HepG2 (cell line): ENCODE results near the gene ADAMTS18. TPM values are rescaled to one million over a fixed set of nuclear protein-coding genes. Genes with fewer than 3 reads are reported as not detected.
"Not testable (repeated sequence)": the region's sequence is repeated elsewhere in the genome, so short reads cannot be mapped to it uniquely, and the experiment has no call there.

Source experiments
- ATAC-seq: fragments of 200-7000 bp; cut with Tn5 transposase; 3 replicates; pipeline ENCODE4 v1.9.1; 2020; ENCODE audit warnings: mild to moderate bottlenecking, moderate library complexity
- BruUV-seq: library from RNA; stranded (reverse); fragments of 400-500 nt; replicated peaks from 2 replicates; lab custom pipeline; 2021; lab: Mats Ljungman, UMichigan
- CTCF ChIA-PET: fragments of 300-600 bp; formaldehyde crosslinking; extraction: SDS; loops from one replicate; lab custom pipeline; 2021; ENCODE audit warnings: low total read pairs, inconsistent platforms, low intra/inter-chr PET ratio; lab: Yijun Ruan, JAX
- POLR2A ChIA-PET: fragments of 350-600 bp; sonication (Branson Sonifier 250); formaldehyde crosslinking; loops from one replicate; lab custom pipeline; 2020; ENCODE audit warnings: antibody characterized with exemption, inconsistent platforms; lab: Yijun Ruan, JAX
- DNase-seq: peaks from one replicate; pipeline ENCODE4 v3.0.0-alpha.2; 2015; ENCODE audit warnings: low spot score
- FAIRE-seq: peaks from 3 replicates; lab custom pipeline; 2011; peaks lifted over from hg19 to GRCh38; lab: Jason Lieb, UNC
- H2AFZ ChIP-seq: one replicate; pipeline ENCODE4 v1.6.1; 2011; ENCODE audit warnings: low read length, inconsistent platforms
- H3K27ac ChIP-seq: fragments of 300-600 bp; 3 replicates; pipeline ENCODE4 v1.8.0; 2011; ENCODE audit warnings: mixed run types, mild to moderate bottlenecking, mixed read lengths, low read length, inconsistent platforms; ENCODE audit not compliant: insufficient read depth; ENCODE audit errors: extremely low read length
- H3K27me3 ChIP-seq, 2 experiments: fragments of 200-600 bp in 1 of 2; 2 replicates in 1 of 2; 3 replicates in 1 of 2; pipeline versions ENCODE4 v1.6.0 to v1.8.0; 2011; ENCODE audit warnings: low read length in 2 of 2, mild to moderate bottlenecking in 2 of 2, moderate library complexity in 2 of 2, inconsistent platforms in 1 of 2; ENCODE audit not compliant: insufficient read depth in 2 of 2, control insufficient read depth in 1 of 2
- H3K36me3 ChIP-seq, 2 experiments: fragments of 200-600 bp in 1 of 2; replicated peaks in 1 of 2; 2 replicates in 1 of 2; 3 replicates in 1 of 2; pipeline versions ENCODE4 v1.5.1 to v1.8.0; 2011; ENCODE audit warnings: low read length in 2 of 2, inconsistent platforms in 1 of 2; ENCODE audit not compliant: insufficient read depth in 2 of 2, control insufficient read depth in 1 of 2
- H3K4me1 ChIP-seq: 2 replicates; pipeline ENCODE4 v1.5.1; 2012; ENCODE audit warnings: low read length, inconsistent platforms; ENCODE audit not compliant: insufficient read depth
- H3K4me2 ChIP-seq: 2 replicates; pipeline ENCODE4 v1.6.0; 2011; ENCODE audit warnings: low read depth, low read length, inconsistent platforms
- H3K4me3 ChIP-seq, 3 experiments: fragments of 200-600 bp in 1 of 3; sonication (generic), shearing (Covaris generic) in 1 of 3; replicated peaks in 1 of 3; 2 replicates each; pipeline ENCODE4 v1.5.1; 2011 to 2016; ENCODE audit warnings: low read length in 3 of 3, inconsistent platforms in 2 of 3, low read depth in 2 of 3, mild to moderate bottlenecking in 2 of 3, control low read depth in 1 of 3, mixed read lengths in 1 of 3; ENCODE audit not compliant: insufficient read depth in 1 of 3
- H3K79me2 ChIP-seq: one replicate; pipeline ENCODE4 v1.6.1; 2011; ENCODE audit warnings: low read length, inconsistent platforms; ENCODE audit not compliant: insufficient read depth
- H3K9ac ChIP-seq: 2 replicates; pipeline ENCODE4 v1.6.0; 2011; ENCODE audit warnings: mild to moderate bottlenecking, low read depth, low read length, inconsistent platforms; ENCODE audit not compliant: insufficient read depth
- H3K9me3 ChIP-seq: 2 replicates; pipeline ENCODE4 v1.5.1; 2012; ENCODE audit warnings: mild to moderate bottlenecking, low read length
- H4K20me1 ChIP-seq: 2 replicates; pipeline ENCODE4 v1.6.0; 2011; ENCODE audit warnings: inconsistent platforms, mild to moderate bottlenecking, low read length, moderate library complexity; ENCODE audit not compliant: insufficient read depth
- ATAD3A ChIP-seq: sonication (generic); formaldehyde crosslinking; IDR thresholded peaks from 2 replicates; pipeline ENCODE4 v1.4.0; 2020; ENCODE audit warnings: missing genetic modification reagents
- FOXO4 ChIP-seq: sonication (generic); formaldehyde crosslinking; conservative IDR thresholded peaks from 2 replicates; pipeline ENCODE4 v1.8.1; 2023; ENCODE audit warnings: missing genetic modification reagents
- MAFF ChIP-seq: IDR thresholded peaks from 2 replicates; pipeline ENCODE4 v1.6.1; 2011; ENCODE audit warnings: low read depth, low read length, improper control_type of control experiment
- MAFK ChIP-seq, 2 experiments: IDR thresholded peaks in 1 of 2; conservative IDR thresholded peaks in 1 of 2; 2 replicates each; pipeline ENCODE4 v1.6.1; 2011; ENCODE audit warnings: improper control_type of control experiment in 2 of 2, low read length in 2 of 2
- ZNF318 ChIP-seq: sonication (generic); formaldehyde crosslinking; IDR thresholded peaks from 2 replicates; pipeline ENCODE4 v1.4.0; 2020; ENCODE audit warnings: mild to moderate bottlenecking, missing genetic modification reagents
- WGBS: methylation state at CpG from one replicate; pipeline ENCODE4 v1.1.6; 2017; ENCODE audit warnings: low lambda C conversion rate; 5-methylcytosine and 5-hydroxymethylcytosine counted together
- in situ Hi-C: cut with HindIII; loops from 2 replicates; pipeline ENCODE4 v1.10.0; 2017; ENCODE audit warnings: low pct_unique_long_range_greater_than_20kb; ENCODE audit not compliant: extremely low pct_ligation_motif_present
- intact Hi-C: fragments of 100-400 bp; cut with micrococcal nuclease; formaldehyde crosslinking; loops from one replicate; pipeline ENCODE4 v1.10.0; 2022; ENCODE audit not compliant: unreplicated experiment
- polyA plus RNA-seq, 8 experiments: library from polyadenylated mRNA; depleted of rRNA in 3 of 8; stranded (reverse) in 7 of 8; unstranded in 1 of 8; fragments of >200 nt; fragmentation: Illumina TruSeq in 4 of 8; extraction: Trizol in 4 of 8; gene quantifications; 2 replicates each; pipeline versions ENCODE4 v1.2.1 to v1.2.3, GENCODE V29; 2011 to 2016; ENCODE audit warnings: low read depth in 4 of 8, missing spikeins in 1 of 8, mixed read lengths in 1 of 8; ENCODE audit not compliant: insufficient read depth in 1 of 8
- total RNA-seq, 5 experiments: library from RNA; depleted of rRNA; stranded (reverse); fragments of >200 nt; fragmentation: Illumina TruSeq; extraction: Trizol; gene quantifications; 2 replicates each; pipeline ENCODE4 v1.2.3, GENCODE V29; 2016; ENCODE audit warnings: low read depth in 1 of 5

ADAMTS18 gene
- total and polyA plus RNA-seq, 2 of the 13 experiments (the other 11 are each of a cell fraction or from before 2014, with no cell fraction given) = 0.01 TPM; not detected in 1

GRCh38 chr16:77282345-77282744 is 152.5 kb downstream of the ADAMTS18 start:
- no TSS peak for BruUV-seq
- Histone ChIP-seq H3K79me2 (no peaks in the 10 kb centered on the region), H3K9me3 (no peaks in the 10 kb centered on the region), H3K27me3 (peaks cover 0 to 21% of the 10 kb centered on the region in 2 experiments; a peak in 2 of 5 replicates), H3K9ac (no peak overlapping the region), H3K36me3 (no peaks in the 10 kb centered on the region), H3K4me3 (no peak overlapping the region)
- FAIRE-seq (no peak), DNase-seq (no peak)
- WGBS = 0% methylated on average over 2 of the region's 2 CpGs
- in situ Hi-C loops = no loop called here
- TF ChIP-seq ZNF318 (CRISPR knock-in tag) (no peak), ATAD3A (no peak), MAFF (peak; percentile 69; the same call in 1 of the 2 replicates), FOXO4 (no peak), MAFK (conservative IDR thresholded peaks at IDR 0.05 in 1 of 2, IDR thresholded peaks at IDR 0.05 in 1 of 2; ENCODE audit: low read length in 2 of 2) (peak; percentile 81 to 87)
- TF ChIP-seq, all 625 proteins: peak for 2
- POLR2A ChIA-PET = no interaction called here
- H4K20me1 ChIP-seq = no peaks in the 10 kb centered on the region
- H3K4me1 ChIP-seq = no peaks in the 10 kb centered on the region
- no peak overlapping the region for H3K4me2 ChIP-seq
- no peak overlapping the region for H3K27ac ChIP-seq
- H2AFZ ChIP-seq = no peak overlapping the region
- no peak for ATAC-seq
- CTCF ChIA-PET = no interaction called here
- intact Hi-C loops = no loop called here

- not testable (repeated sequence) for FAIRE-seq
Observed at GRCh38 chr16:77279316-77279715, 155.5 kb downstream of the ADAMTS18 start.

More at GRCh38 chr16:77279316-77279715, 155.5 kb downstream of the ADAMTS18 start:
- H3K9me3 ChIP-seq, POLR2A ChIA-PET, H3K27ac ChIP-seq, H3K27me3 ChIP-seq, H3K79me2 ChIP-seq, H3K4me1 ChIP-seq, H3K4me2 ChIP-seq, DNase-seq, H3K9ac ChIP-seq, H2AFZ ChIP-seq, H4K20me1 ChIP-seq, intact Hi-C loops, in situ Hi-C loops, CTCF ChIA-PET, BruUV-seq, ATAC-seq, H3K4me3 ChIP-seq, H3K36me3 ChIP-seq: not testable (repeated sequence)
- WGBS = 11% methylated on average over 8 of the region's 8 CpGs
